ENCODE measurements around the gene SRRM5.
"Not testable (repeated sequence)": the region's sequence is repeated elsewhere in the genome, so short reads cannot be mapped to it uniquely, and the experiment has no call there.

Gene SRRM5

DNA sequence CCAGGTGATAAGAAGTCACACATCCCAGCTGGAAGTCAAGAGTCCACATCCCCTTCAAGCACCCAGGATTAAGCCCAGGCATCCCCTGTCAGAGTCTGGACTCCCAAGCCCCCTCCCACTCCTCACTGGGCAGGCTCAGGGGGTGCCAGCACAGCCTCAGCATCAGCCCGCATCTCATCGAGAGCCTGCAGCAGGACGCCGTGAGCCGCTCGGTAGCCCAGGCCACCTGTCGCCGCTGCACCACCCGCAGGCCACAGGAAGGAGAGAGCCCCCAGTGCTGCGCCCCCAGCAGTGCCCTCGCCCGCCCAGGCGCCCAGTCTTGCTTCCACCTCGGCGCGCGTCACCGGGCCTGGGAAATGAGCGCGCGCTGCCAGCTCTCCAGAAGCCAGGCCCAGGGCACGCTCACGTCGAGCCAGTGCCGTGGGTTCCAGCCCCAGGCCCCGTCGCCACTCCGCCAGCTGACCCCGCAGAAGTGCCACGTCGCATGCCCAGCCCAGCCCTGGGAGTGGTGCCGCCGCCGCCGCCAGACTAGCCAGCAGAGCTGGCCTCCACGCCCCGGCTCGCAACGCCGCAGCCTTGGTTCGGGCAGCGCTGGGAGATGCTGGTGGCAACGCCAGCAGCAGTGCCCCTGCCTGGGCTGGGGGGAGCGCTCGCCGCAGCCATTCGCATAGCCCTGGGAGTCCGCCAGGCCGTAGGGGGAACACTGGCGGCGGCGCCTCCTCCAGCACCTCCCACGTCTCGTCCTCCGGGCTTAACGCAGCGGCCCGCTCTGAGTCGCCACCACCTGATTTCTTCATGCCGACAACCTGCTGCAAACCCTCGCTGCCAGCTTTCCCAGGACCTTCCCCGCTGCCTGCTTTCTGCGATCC is 19.8 kb upstream of the SRRM5 start:
- no peak for DNase-seq

DNA sequence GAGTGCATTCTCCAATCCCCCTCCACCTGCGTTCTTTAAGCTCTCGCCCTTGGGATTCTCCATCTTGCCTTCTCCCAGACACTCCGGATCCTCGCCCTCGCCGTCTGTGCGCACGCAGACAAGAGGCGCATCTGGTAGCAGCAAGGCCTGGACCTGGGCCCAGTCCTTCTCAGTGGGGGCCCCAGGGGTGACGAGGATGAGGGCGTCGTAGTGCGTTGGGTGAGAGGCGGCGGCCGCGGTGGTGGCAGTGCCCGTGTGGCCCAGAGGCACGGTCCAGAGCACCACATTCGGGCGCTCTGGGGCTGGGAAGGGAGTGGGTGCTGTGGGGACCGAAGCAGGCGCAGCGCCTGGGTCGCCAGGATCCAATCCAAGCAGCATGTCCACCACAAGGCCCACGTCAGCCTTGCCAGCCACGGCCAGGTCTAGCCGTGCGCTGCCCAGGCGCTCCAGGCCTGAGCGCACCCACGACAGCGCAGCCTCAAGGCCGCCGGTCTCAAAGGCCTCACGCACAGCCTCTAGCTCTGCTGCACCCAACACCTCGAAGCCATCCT is 19.0 kb upstream of the SRRM5 start:
- no peak for DNase-seq

DNA sequence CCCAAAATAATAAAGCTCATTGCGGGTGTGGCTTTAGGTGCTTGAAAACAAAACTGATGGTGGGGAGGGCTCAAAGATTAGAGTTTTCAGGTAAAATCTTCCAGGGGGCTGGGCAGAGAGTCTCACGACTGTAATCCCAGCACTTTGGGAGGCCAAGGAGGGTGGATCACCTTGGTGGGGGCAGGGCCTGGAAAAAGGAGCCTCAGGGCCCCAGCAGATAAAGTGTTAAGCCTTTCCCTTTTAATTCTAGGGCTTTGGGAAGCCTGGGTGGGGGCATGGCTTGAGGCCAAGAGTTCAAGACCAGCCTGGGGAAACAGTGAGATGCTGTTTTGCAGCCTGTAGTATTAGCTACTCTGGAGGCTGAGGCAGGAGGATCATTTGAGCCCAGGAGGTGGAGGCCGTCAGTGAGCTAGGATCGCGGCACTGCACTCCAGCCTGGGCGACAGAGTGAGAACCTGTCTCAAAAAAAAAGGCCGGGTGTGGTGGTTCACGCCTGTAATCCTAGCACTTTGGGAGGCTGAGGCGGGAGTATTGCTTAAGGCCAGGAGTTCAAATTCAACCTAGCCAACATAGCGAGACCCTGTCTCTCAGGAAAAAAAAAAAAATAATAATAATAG is 17.7 kb upstream of the SRRM5 start:
- DNase-seq = no peak

DNA sequence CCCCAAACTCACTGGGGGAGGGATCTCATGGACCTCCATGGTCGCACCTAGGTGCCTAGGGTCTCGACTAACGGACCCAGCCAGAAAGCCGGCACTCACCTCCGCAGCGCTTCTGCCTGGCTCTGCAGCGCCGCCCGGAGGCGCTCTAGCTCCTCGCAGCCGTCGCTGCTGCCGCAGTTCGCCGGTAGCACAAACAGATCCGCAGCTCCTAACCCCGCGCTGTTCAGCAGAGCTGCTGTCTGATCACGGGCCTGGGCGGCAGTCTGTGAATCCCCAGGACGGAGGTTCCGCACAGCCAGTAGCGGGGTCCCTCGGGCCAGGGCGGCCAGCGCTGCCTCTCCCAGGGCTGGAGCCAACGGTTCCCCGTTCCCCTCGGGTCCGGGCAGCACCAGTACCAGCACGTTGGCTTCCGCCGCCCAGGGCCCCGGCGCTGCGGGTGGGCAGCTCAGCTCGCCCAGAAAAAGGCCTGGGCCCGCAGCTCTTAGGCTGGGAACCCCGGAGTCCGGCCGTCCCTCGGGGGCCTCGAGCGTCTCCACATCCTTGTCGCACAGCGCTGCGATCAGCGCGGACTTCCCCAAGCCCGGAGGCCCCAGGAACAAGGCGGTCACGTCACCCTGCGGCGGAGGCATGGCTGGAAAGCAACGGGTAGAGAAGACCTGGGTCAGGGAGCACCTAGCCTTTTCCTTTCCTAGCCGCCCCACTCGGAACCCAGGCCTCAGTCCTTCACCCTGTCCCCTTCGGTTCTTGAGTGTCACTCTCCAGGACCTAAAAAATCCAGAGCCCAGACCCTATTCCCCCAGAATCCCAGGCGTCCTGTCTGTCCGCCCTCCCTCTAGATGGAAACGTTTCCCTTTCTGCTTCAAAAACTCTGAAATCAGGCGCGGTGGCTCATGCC is 16.9 kb upstream of the SRRM5 start:
- DNase-seq = peak; percentile 58

DNA sequence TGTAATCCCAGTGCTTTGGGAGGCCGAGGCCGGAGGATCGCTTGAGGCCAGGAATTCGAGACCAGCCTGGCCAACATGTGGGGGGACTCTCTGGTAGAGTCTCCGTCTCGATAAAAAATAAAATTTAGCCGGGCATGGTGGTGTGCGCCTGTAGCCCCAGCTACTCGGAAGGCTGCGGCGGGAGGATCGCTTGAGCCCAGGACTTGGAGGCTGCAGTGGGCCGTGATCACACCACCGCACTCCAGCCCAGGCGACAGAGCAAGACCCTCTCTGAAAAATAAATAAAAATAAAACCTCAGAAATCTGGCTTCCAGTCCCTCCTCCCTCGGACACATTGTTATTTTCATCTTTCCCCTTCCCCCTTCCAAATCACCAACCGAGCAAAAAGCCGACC is 16.3 kb upstream of the SRRM5 start:
- peak; percentile 13 for DNase-seq

DNA sequence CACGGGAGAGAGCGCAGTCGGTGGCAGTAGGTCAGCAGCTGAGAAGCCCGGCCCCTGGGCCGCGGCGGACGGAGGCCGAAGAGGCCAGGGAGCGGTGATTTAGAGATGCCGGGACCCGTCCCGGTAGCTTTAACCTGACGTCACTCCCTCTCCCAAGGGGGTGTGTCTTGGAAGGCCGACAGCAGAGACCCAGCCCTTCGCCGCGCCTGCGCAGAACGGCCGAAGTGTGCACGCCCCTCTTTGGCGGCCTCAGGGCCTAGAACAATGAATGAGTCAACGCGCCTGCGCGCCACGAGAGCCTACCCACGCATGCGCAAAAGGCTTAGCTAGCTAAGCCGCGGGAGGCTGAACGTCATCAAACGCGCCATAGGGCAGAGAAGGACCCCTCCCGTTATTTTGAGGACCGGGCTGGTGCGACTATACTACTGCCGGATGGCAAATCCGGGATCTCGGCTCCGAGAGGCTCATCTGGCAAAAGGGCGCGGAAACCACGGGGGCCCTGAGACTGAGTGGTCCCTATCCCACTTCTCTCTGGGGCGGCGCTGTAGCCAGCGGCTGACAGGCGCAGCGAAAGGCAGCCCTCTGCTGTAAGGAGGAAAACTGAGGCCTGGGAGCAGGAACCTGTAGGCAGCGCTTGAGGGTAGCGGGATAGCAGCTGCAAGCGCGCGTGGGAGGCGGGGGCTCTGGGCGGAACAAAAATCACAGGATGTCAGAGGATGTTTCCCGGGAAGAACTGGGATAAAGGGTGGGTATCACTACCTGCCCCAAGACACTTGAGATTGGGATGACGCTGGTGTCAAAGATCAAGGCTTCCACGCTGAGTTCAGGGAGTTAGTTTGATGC is 15.7 kb upstream of the SRRM5 start, which contains the start of the genes IRGQ and ZNF576:
IRGQ (minus strand) TSS at position 136 of the 843 bp plus-strand sequence. CDS start 796 bp downstream, outside the sequence.
ZNF576 (plus strand) TSS at position 597 of the 843 bp plus-strand sequence. CDS start 514 bp downstream, outside the sequence.
- DNase-seq = peak; percentile 100

DNA sequence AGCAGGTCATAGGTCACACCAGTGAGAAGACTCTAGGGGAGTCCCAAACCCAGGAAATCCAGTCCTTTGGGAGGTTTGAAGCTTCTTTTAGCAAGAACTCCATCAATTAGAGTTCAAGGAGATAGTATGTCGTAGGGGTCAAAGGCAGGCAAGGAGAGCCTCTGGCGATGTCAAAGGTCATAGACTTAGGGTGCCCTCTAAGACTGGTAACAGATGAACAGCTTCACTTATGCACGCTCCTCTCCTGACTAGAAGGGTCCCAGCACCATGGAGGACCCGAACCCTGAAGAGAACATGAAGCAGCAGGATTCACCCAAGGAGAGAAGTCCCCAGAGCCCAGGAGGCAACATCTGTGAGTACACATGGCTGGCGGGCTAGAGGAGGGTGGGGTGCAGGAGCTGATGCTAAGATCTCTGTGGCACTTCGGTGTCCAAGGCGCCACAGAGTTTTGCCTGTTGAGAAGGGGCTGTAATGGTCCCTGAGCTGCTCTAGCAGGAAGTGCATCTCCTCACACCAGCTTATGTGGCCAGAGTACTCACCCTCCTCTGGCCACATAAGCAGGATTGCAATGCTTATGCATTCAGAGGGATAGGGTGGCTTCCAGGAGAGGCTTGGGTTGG is 14.9 kb upstream of the SRRM5 start:
- no peak for DNase-seq

DNA sequence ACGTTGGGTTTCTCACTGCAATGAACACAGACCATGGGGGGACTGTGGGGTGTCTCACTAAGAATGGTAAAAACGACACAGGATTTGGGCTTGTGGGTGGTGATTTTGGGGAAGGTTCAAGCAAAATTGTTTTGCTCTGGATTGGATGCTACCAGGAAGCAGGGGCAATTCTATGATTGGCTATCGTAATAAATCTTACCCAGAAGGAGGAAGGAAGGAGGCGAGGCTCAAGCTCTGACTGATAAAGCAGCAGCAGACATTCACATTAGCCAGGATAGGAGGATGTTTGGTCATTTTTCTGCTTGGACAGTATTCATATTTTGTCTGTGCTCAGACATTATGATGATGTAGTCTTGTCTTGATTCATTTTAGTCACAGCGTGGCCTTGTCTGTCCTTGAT is 14.0 kb upstream of the SRRM5 start:
- DNase-seq = no peak

DNA sequence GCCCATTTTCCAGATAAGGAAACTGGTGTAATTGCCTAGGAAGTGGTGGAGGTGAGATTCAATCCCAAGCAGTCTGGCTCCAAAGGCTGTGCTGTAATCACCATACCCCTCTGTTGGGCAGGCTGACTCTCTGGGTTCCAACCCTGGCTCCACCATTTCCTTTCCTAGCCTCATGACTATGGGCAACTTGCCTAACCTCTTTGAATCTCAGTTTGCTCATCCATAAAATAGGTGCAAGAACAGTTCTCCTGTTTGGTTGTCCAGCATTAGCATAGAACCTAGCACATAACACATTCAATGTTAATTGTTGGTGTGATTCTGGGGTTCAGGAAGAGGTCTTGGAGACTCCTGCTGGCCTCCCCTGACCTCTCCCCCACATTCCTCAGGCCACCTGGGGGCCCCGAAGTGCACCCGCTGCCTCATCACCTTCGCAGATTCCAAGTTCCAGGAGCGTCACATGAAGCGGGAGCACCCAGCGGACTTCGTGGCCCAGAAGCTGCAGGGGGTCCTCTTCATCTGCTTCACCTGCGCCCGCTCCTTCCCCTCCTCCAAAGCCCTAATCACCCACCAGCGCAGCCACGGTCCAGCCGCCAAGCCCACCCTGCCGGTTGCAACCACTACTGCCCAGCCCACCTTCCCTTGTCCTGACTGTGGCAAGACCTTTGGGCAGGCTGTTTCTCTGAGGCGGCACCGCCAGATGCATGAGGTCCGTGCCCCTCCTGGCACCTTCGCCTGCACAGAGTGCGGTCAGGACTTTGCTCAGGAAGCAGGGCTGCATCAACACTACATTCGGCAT is 13.2 kb upstream of the SRRM5 start:
- no peak for DNase-seq

DNA sequence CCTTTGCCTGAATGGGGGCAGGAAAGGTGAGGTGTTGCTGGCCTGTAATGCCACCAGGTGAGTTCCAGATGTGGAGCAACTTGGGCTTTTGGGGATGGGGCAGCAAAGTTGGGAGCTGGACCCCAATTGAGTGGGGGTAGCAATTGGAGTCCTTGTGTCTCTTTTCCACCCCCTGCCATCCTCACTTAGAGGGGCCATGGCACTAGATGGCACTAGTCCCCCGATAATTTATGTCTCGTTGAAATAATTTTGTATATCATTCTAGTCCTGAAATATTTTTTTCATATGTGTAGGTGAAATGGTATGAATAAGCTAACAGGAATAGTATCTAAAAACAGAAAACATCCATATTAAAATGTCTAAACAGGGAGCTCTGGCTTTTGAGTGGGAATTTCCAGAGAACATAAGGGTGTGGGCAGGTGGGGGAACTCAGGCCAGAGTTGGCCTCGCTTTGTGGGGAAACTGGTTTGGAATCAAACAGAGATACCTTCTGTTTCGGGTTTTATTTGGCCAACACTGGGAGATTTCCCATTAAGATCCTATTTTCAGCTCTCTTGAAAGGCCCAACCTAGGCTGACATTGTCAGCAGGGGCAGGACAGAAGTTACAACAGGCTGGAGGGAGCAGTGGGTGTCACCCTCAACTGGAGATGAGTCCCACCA is 12.1 kb upstream of the SRRM5 start:
- DNase-seq = no peak

DNA sequence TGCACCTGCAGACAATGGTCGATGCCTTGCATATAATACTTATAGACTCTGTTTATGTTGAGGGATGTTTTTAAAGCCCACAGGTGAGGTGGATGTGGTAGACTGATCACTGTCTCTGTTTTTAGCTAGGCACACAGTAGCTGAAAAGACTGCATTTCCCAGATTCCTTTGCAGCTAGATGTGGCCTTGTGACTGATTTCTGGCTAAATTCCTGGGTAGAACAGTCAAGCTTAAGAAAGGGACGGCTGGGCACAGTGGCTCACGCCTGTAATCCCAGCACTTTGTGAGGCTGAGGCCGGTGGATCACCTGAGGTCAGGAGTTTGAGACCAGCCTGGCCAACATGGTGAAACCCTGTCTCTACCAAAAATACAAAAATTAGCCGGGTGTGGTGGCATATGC is 11.6 kb upstream of the SRRM5 start:
- DNase-seq = not testable (repeated sequence)

DNA sequence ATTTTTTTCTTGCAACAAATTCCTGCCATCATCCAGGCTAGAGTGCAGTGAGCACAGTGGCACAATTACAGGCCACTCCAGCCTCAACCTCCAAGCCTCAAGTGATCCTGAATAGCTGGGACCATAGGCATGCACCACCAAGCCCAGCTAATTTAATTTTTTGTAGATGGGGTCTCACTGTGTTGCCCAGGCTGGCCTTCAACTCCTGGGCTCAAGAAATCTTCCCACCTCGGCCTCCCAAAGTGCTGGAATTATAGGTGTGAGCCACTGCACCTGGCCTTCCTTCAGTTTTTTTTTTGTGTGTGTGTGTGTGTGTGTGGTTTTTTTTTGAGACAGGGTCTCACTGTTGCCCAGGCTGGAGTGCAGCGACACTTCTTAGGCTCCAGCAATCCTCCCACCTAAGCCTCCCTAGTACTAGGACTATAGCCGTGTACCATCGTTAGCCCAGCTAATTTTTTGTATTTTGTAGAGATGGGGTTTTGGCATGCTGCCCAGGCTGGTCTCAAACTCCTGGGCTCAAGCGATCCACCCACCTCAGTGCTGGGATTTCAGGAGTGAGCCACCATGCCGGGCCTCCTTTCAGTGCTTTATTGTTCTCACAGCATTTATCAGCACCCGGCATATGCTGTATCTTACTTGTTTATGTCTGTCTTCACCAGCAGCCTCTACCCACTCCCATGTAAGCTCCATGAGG is 5.9 kb upstream of the SRRM5 start:
- no peak for DNase-seq

DNA sequence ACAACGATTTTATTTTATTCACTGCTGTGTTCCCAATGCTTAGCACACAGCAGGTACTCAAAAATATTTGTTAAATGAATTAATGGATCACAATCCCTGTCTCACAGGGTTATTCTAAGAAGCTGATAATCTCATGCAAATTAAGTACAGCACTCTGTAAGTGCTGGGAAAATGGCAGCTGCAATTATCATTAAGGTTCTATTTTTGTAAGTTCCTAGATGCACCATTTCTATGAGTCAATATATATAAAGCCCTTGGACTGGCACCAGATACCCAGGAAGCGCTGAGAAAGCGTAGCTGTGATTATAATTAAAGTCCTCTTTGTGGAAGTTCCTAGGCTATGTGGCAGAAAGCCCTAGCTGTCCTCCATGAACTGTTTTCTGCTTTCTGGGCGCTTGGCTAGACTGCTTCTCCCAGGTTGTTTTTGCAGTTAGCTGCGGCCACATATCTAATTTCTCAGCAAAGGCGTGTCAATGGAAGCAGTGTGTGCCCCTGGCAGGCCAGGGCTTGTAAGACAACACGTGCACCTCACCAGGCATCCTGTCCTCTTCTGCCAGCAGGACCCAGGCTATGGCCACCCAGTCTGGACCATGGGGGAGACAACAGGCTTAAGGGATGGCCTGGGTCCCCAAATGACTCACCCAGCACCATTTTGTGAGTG is 5.2 kb upstream of the SRRM5 start:
- DNase-seq = no peak

DNA sequence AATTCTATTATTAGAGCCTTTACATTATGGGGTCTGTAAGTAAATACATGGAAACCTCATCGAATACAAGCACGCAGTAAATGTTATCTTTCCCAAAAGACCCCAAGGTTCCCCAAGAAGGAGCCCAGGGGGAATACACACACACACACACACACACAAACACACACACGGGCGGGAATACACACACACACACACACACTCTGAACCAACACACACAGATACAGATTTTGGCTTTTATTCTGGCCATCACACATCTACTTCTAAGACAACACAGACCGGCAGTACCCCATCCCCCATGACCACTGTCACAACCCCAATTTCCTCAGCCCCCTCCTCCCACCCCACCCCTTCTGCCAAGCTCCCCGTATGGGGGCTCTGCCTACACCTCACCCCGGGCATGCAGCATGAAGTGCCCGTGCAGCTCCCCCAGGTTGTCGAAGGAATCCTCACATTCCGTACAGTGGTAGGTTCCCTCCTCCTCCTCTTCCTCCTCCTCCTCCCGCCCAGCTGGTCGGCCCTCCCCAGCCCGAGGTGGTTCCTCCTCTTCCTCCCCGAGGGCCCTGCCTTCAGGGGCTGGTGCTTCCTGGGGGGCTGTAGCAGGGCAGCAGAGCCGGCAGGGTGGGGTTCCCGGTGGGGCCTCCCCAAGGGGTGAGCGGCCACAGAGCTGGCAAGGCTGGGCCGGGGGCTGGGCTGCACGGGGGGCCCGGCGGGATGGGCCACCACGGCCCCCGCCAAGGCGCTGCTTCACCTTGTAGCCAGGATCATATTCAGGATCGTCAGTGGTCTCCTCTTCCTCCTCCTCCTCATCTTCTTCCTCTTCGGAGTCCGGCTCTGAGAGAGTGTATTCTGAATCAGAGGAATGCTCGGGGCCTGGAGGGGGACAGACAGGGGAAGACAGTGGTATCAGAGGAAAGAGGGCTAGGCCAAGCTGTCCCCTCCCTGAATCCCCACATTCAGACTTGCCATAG is 4.4 kb upstream of the SRRM5 start:
- no peak for DNase-seq

DNA sequence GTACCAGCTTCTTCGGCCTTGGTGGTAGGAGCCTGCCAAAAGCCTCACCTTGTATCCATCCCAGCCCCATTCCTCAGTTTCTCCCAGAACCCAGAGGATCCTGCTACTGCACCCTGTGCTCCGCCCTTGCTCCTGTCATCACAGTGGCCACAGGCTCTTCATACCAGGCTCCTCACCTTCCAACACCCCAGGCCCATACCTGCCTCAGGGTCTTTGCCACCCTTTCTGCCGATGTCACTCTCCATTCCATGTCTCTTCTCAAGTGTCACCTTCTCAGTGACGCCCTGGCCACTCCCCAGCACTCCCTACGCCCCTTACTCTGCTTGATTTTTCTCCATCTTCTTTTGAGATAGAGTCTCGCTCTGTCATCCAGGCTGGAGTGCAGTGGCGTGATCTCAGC is 2.0 kb upstream of the SRRM5 start:
- DNase-seq = no peak

DNA sequence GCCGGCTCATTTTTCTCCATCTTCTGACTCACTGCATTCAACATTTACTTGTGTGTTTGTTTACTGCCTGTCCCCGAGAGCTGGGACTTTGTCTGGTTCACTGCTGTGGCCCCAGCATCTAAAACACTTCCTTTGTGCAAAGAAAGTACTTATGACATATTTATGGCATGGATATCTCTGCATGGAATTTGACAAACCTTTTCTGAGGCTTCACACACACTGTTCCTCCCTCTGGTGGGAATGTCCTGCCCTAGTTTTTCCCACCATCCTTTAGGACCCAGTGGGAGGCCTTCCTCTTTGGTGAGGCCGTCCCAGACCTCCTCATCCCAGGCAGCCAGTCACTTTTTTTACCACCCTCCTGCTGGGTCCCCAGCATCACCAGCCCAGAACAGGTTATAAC is 1.4 kb upstream of the SRRM5 start:
- DNase-seq = no peak

DNA sequence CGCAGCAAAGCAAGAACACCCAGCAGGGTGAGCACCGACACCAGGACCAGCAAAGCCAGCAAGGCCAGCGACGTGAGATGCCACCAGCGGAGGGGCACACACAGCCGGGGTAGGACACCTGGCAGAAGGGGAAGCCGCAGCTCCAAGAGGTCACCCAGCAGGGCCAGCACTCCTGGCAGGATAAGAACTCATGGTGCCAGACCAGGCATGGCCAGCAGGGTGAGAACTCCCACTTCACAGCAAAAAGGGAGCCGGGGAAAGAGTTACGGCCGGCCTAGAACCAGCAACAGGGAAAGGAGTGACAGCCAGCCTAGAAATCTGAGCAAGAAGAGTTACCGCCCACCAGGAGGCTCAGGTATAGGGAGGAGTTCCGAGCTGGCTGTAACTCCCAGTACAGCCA is 486 bp downstream of the SRRM5 start:
- no peak for DNase-seq

DNA sequence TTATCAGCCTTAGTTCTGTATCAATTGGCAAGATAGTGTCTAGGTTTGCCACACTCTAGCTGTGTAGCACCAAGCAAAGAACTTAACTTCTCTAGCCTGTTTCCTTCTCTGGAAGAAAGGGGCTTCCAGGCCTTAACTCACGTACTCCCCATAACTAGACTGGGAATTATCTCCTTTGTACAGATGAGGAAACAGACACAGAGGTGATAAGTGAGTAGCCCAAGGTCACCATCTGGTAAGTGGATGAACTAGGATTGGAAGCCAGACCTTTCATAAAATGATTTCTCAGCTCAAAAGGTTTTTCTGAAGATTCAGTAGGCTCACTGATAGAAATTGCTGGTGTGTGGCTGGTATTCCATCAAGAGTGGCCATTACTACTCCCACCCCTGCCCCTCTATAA is 4.4 kb downstream of the SRRM5 start:
- no peak for DNase-seq
